ENCODE results near the gene TRH.
"Not testable (repeated sequence)": the region's sequence is repeated elsewhere in the genome, so short reads cannot be mapped to it uniquely, and the experiment has no call there.

Gene TRH

GRCh38 chr3:130012108-130012507, 37.6 kb downstream of the TRH start:
- not testable (repeated sequence) for H3K27me3 Mint-ChIP-seq (ENCODE audit: low read depth); H3K4me1 Mint-ChIP-seq (ENCODE audit: low read depth); H3K27ac Mint-ChIP-seq; H3K36me3 Mint-ChIP-seq (ENCODE audit: low read depth); H3K9me3 Mint-ChIP-seq; H3K4me3 Mint-ChIP-seq

- not testable (repeated sequence) for H3K27me3 Mint-ChIP-seq (ENCODE audit: low read depth); H3K36me3 Mint-ChIP-seq (ENCODE audit: low read depth); H3K4me1 Mint-ChIP-seq (ENCODE audit: low read depth); H3K9me3 Mint-ChIP-seq; H3K27ac Mint-ChIP-seq; H3K4me3 Mint-ChIP-seq
These were observed 38.7 kb downstream of the TRH start for GRCh38 chr3:130013246-130013645.

- no peaks in the 10 kb centered on the region for H3K4me1 Mint-ChIP-seq (ENCODE audit: low read depth)
- H3K36me3 Mint-ChIP-seq (ENCODE audit: low read depth): no peaks in the 10 kb centered on the region
- no peaks in the 10 kb centered on the region for H3K9me3 Mint-ChIP-seq
- no peak overlapping the region for H3K27ac Mint-ChIP-seq
- H3K27me3 Mint-ChIP-seq (ENCODE audit: low read depth): no peaks in the 10 kb centered on the region
- H3K4me3 Mint-ChIP-seq: no peak overlapping the region
These were observed 40.0 kb downstream of the TRH start for GRCh38 chr3:130014526-130014925.

- not testable (repeated sequence) for H3K36me3 Mint-ChIP-seq (ENCODE audit: low read depth); H3K27ac Mint-ChIP-seq; H3K9me3 Mint-ChIP-seq; H3K4me3 Mint-ChIP-seq; H3K4me1 Mint-ChIP-seq (ENCODE audit: low read depth); H3K27me3 Mint-ChIP-seq (ENCODE audit: low read depth)
These were observed 43.1 kb downstream of the TRH start for GRCh38 chr3:130017661-130018060.

- H3K27ac Mint-ChIP-seq; H3K27me3 Mint-ChIP-seq (ENCODE audit: low read depth); H3K4me1 Mint-ChIP-seq (ENCODE audit: low read depth); H3K9me3 Mint-ChIP-seq; H3K4me3 Mint-ChIP-seq; H3K36me3 Mint-ChIP-seq (ENCODE audit: low read depth): not testable (repeated sequence)
These were observed 51.8 kb downstream of the TRH start for GRCh38 chr3:130026146-130026829.

GRCh38 chr3:130027437-130027836, 52.9 kb downstream of the TRH start:
- not testable (repeated sequence) for H3K36me3 Mint-ChIP-seq (ENCODE audit: low read depth); H3K27ac Mint-ChIP-seq; H3K4me3 Mint-ChIP-seq; H3K27me3 Mint-ChIP-seq (ENCODE audit: low read depth); H3K9me3 Mint-ChIP-seq; H3K4me1 Mint-ChIP-seq (ENCODE audit: low read depth)

All from T-helper 1 cell treated with Interleukin-12 subunit alpha and Interleukin-12 subunit beta and Interleukin-4 antibody, amounts not matched to agents 30 μg/mL and 1 μg/mL, for 36 hours (primary cell).